HG03103 (cell line): ENCODE results near the gene SAMD9L.
A peak's percentile ranks its signal among the peaks of the same experiment; 100 is the strongest.

ENCODE experiments used
- ATAC-seq: cut with Tn5 transposase; IDR thresholded peaks from one replicate; pipeline ENCODE4 v1.9.1; 2021; ENCODE audit warnings: low read depth; ENCODE audit not compliant: unreplicated experiment

SAMD9L gene

GRCh38 chr7:93148144-93148543, at the start of gene SAMD9L:
Gene SAMD9L, minus strand, starts transcription at chr7:93148385. Its CDS starts 12,414 bp downstream, at chr7:93135971.
- peak; percentile 54 for ATAC-seq

- ATAC-seq = no peak
These were observed 48.2 kb upstream of the SAMD9L start for GRCh38 chr7:93196336-93196735.

GRCh38 chr7:93194386-93194785, 46.2 kb upstream of the SAMD9L start:
- no peak for ATAC-seq

- no peak for ATAC-seq
These were observed 40.9 kb upstream of the SAMD9L start for GRCh38 chr7:93188870-93189634.

- ATAC-seq = no peak
These were observed 37.3 kb upstream of the SAMD9L start for GRCh38 chr7:93185303-93186027.

GRCh38 chr7:93179173-93179572, 31.0 kb upstream of the SAMD9L start:
- ATAC-seq = no peak

GRCh38 chr7:93178213-93178612, 30.0 kb upstream of the SAMD9L start:
- ATAC-seq = no peak

- ATAC-seq = no peak
These were observed 28.9 kb upstream of the SAMD9L start for GRCh38 chr7:93176992-93177580.

GRCh38 chr7:93175219-93175618, 27.0 kb upstream of the SAMD9L start:
- ATAC-seq = no peak

- ATAC-seq = no peak
These were observed 24.5 kb upstream of the SAMD9L start for GRCh38 chr7:93172683-93173082.

GRCh38 chr7:93171606-93172226, 23.5 kb upstream of the SAMD9L start:
- ATAC-seq = no peak

- peak; percentile 94 for ATAC-seq
These were observed 17.3 kb upstream of the SAMD9L start for GRCh38 chr7:93165447-93165846.

GRCh38 chr7:93164766-93165165, 16.6 kb upstream of the SAMD9L start:
- ATAC-seq = no peak

GRCh38 chr7:93161181-93161762, 13.1 kb upstream of the SAMD9L start:
- no peak for ATAC-seq

GRCh38 chr7:93160410-93160809, 12.2 kb upstream of the SAMD9L start:
- no peak for ATAC-seq

GRCh38 chr7:93159490-93159889, 11.3 kb upstream of the SAMD9L start:
- no peak for ATAC-seq

GRCh38 chr7:93156884-93157283, 8.7 kb upstream of the SAMD9L start:
- no peak for ATAC-seq

- ATAC-seq = no peak
These were observed 2.1 kb upstream of the SAMD9L start for GRCh38 chr7:93150200-93150835.

GRCh38 chr7:93148727-93149126, 542 bp upstream of the SAMD9L start:
- ATAC-seq = no peak

GRCh38 chr7:93147363-93147762, 822 bp downstream of the SAMD9L start:
- peak; percentile 74 for ATAC-seq
